HepG2 (cell line): ENCODE measurements around the gene PCSK6. TPM values are rescaled to one million over a fixed set of nuclear protein-coding genes. Genes with fewer than 3 reads are reported as not detected.

ENCODE experiments used
- ATM ChIP-seq: fragments of 450-650 bp; IDR thresholded peaks from 2 replicates; pipeline ENCODE4 v1.7.1; 2017; ENCODE audit warnings: mild to moderate bottlenecking, borderline replicate concordance
- CEBPG ChIP-seq: IDR thresholded peaks from 2 replicates; pipeline ENCODE4 v1.6.1; 2016
- FOSL1 ChIP-seq: sonication (generic); formaldehyde crosslinking; IDR thresholded peaks from 2 replicates; pipeline ENCODE4 v1.9.0; 2021; ENCODE audit warnings: missing genetic modification reagents, borderline replicate concordance
- KDM1A ChIP-seq: IDR thresholded peaks from 2 replicates; pipeline ENCODE4 v1.6.1; 2016; ENCODE audit warnings: missing compliant biosample characterization
- KDM2A ChIP-seq: sonication (generic); formaldehyde crosslinking; IDR thresholded peaks from 2 replicates; pipeline ENCODE4 v1.4.0; 2020; ENCODE audit warnings: low read depth, missing genetic modification reagents, borderline replicate concordance
- REXO4 ChIP-seq: sonication (generic); formaldehyde crosslinking; IDR thresholded peaks from 2 replicates; pipeline ENCODE4 v1.8.0; 2022; ENCODE audit warnings: missing genetic modification reagents, mild to moderate bottlenecking, borderline replicate concordance
- SIN3A ChIP-seq: IDR thresholded peaks from 2 replicates; pipeline ENCODE4 v1.6.1; 2011; ENCODE audit warnings: low read depth, mild to moderate bottlenecking, control low read depth, low read length, borderline replicate concordance
- SIX4 ChIP-seq: sonication (generic); formaldehyde crosslinking; IDR thresholded peaks from 2 replicates; pipeline ENCODE4 v1.4.0; 2020; ENCODE audit warnings: missing genetic modification reagents
- SMARCE1 ChIP-seq: fragments of 450-650 bp; IDR thresholded peaks from 2 replicates; pipeline ENCODE4 v1.6.1; 2017; ENCODE audit warnings: borderline replicate concordance
- SNAI1 ChIP-seq: sonication (generic); formaldehyde crosslinking; IDR thresholded peaks from 2 replicates; pipeline ENCODE4 v1.5.0; 2020; ENCODE audit warnings: mild to moderate bottlenecking, missing genetic modification reagents, borderline replicate concordance
- SNAPC2 ChIP-seq: sonication (generic); formaldehyde crosslinking; IDR thresholded peaks from 2 replicates; pipeline ENCODE4 v1.8.1; 2022; ENCODE audit warnings: mild to moderate bottlenecking, missing genetic modification reagents
- SRSF1 ChIP-seq: fragments of 200-400 bp; formaldehyde crosslinking; optimal IDR thresholded peaks from 2 replicates; pipeline ENCODE3; 2017; ENCODE audit warnings: mild to moderate bottlenecking, low read depth, low read length, moderate library complexity
- STAT5B ChIP-seq: sonication (generic); formaldehyde crosslinking; IDR thresholded peaks from 2 replicates; pipeline ENCODE4 v1.4.0; 2020; ENCODE audit warnings: missing genetic modification reagents
- ZKSCAN8 ChIP-seq: IDR thresholded peaks from 2 replicates; pipeline ENCODE4 v1.6.1; 2016; ENCODE audit warnings: borderline replicate concordance, missing genetic modification reagents, missing compliant biosample characterization
- ZNF296 ChIP-seq: sonication (generic); formaldehyde crosslinking; conservative IDR thresholded peaks from 2 replicates; pipeline ENCODE4 v1.5.0; 2020; ENCODE audit warnings: mild to moderate bottlenecking, missing genetic modification reagents
- ZNF530 ChIP-seq: sonication (generic); formaldehyde crosslinking; IDR thresholded peaks from 2 replicates; pipeline ENCODE4 v1.5.0; 2020; ENCODE audit warnings: low read depth, mild to moderate bottlenecking, missing genetic modification reagents
- ZNF546 ChIP-seq: sonication (generic); formaldehyde crosslinking; conservative IDR thresholded peaks from 2 replicates; pipeline ENCODE4 v1.8.1; 2023; ENCODE audit warnings: mild to moderate bottlenecking, missing genetic modification reagents
- ZNF605 ChIP-seq: sonication (generic); formaldehyde crosslinking; IDR thresholded peaks from 2 replicates; pipeline ENCODE4 v1.8.0; 2022; ENCODE audit warnings: mild to moderate bottlenecking, missing genetic modification reagents
- ZNF839 ChIP-seq: sonication (generic); formaldehyde crosslinking; IDR thresholded peaks from 2 replicates; pipeline ENCODE4 v1.4.0; 2020; ENCODE audit warnings: missing genetic modification reagents, mild to moderate bottlenecking, borderline replicate concordance
- ZSCAN22 ChIP-seq: sonication (generic); formaldehyde crosslinking; IDR thresholded peaks from 2 replicates; pipeline ENCODE4 v1.4.0; 2020; ENCODE audit warnings: mild to moderate bottlenecking, missing genetic modification reagents
- ZSCAN9 ChIP-seq: IDR thresholded peaks from 2 replicates; pipeline ENCODE4 v1.6.1; 2016; ENCODE audit warnings: borderline replicate concordance
- polyA plus RNA-seq, 8 experiments: library from polyadenylated mRNA; depleted of rRNA in 3 of 8; stranded (reverse) in 7 of 8; unstranded in 1 of 8; fragments of >200 nt; fragmentation: Illumina TruSeq in 4 of 8; extraction: Trizol in 4 of 8; gene quantifications; 2 replicates each; pipeline versions ENCODE4 v1.2.1 to v1.2.3, GENCODE V29; 2011 to 2016; ENCODE audit warnings: low read depth in 4 of 8, missing spikeins in 1 of 8, mixed read lengths in 1 of 8; ENCODE audit not compliant: insufficient read depth in 1 of 8
- total RNA-seq, 5 experiments: library from RNA; depleted of rRNA; stranded (reverse); fragments of >200 nt; fragmentation: Illumina TruSeq; extraction: Trizol; gene quantifications; 2 replicates each; pipeline ENCODE4 v1.2.3, GENCODE V29; 2016; ENCODE audit warnings: low read depth in 1 of 5
- TF ChIP-seq, protein P1 (sequence below): IDR thresholded peaks from 2 replicates; pipeline ENCODE4 v1.6.1; 2016; ENCODE audit warnings: missing compliant biosample characterization, missing genetic modification reagents, borderline replicate concordance
- TF ChIP-seq, protein P2 (sequence below): sonication (generic); formaldehyde crosslinking; conservative IDR thresholded peaks from 2 replicates; pipeline ENCODE4 v1.4.0; 2020; ENCODE audit warnings: mild to moderate bottlenecking, missing genetic modification reagents, moderate library complexity
- TF ChIP-seq, protein P3 (sequence below): sonication (generic); formaldehyde crosslinking; IDR thresholded peaks from 2 replicates; pipeline ENCODE4 v1.5.0; 2020; ENCODE audit warnings: missing genetic modification reagents, mild to moderate bottlenecking, borderline replicate concordance

The PCSK6 gene
- total and polyA plus RNA-seq, 2 of the 13 experiments (the other 11 are each of a cell fraction or from before 2014, with no cell fraction given) = 56.5 to 155 TPM

DNA sequence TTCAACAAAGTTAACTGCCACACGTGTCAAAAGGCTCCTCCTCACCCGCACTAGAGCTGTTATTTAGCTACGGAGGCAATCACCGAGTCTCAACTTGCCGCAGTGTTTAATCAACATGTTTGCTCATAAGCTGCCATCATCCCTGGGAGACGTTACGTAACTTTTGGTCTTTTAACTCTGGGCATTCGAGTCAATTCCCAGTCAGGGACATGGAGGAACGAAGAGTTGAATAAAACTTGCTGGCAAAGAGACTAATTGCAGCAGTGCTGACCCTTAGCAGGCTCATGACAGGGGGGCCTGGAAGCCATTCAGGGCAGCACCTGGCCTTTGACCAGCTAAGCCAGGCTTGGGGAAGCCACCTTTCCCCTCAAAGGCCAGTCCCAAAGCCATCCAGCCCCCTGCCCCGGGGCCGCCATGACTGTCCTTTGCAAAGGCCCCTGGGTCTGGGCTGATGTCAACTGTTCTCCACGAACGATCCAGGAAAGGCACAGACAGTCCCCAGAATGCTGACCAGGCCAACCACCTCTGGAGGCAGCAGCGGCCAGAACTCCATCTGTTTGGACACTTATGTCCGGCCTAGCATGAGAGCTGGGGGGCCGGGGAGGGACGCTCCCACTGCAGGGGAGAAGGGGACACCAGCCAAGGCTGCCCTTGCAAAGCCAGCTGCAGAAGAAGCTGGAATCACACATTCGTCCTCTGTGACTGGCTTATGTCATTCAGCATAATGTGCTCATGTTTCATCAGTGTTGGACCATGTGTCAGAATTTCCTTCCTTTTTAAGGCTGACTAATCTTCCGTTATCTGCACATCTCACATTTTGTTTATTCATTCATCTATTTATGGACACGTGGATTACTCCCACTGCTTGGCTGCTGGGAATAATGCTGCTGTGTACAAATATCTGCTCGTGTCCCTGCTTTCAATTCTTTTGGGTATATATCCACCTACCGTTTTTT is 43.7 kb downstream of the PCSK6 start (continued):
- TF ChIP-seq, protein P1, sequence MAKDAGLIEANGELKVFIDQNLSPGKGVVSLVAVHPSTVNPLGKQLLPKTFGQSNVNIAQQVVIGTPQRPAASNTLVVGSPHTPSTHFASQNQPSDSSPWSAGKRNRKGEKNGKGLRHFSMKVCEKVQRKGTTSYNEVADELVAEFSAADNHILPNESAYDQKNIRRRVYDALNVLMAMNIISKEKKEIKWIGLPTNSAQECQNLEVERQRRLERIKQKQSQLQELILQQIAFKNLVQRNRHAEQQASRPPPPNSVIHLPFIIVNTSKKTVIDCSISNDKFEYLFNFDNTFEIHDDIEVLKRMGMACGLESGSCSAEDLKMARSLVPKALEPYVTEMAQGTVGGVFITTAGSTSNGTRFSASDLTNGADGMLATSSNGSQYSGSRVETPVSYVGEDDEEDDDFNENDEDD = peak; percentile 38; the same call in 1 of the 2 replicates
- TF ChIP-seq, protein P2, sequence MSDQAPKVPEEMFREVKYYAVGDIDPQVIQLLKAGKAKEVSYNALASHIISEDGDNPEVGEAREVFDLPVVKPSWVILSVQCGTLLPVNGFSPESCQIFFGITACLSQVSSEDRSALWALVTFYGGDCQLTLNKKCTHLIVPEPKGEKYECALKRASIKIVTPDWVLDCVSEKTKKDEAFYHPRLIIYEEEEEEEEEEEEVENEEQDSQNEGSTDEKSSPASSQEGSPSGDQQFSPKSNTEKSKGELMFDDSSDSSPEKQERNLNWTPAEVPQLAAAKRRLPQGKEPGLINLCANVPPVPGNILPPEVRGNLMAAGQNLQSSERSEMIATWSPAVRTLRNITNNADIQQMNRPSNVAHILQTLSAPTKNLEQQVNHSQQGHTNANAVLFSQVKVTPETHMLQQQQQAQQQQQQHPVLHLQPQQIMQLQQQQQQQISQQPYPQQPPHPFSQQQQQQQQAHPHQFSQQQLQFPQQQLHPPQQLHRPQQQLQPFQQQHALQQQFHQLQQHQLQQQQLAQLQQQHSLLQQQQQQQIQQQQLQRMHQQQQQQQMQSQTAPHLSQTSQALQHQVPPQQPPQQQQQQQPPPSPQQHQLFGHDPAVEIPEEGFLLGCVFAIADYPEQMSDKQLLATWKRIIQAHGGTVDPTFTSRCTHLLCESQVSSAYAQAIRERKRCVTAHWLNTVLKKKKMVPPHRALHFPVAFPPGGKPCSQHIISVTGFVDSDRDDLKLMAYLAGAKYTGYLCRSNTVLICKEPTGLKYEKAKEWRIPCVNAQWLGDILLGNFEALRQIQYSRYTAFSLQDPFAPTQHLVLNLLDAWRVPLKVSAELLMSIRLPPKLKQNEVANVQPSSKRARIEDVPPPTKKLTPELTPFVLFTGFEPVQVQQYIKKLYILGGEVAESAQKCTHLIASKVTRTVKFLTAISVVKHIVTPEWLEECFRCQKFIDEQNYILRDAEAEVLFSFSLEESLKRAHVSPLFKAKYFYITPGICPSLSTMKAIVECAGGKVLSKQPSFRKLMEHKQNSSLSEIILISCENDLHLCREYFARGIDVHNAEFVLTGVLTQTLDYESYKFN = peak; percentile 84
- TF ChIP-seq REXO4 (CRISPR knock-in tag) (no peak), ZNF546 (CRISPR knock-in tag) (no peak), ZNF839 (no peak), SIN3A (no peak), ZSCAN9 (CRISPR knock-in tag) (peak; percentile 95; the same call in 1 of the 2 replicates), ZNF605 (CRISPR knock-in tag) (peak; percentile 50; the same call in 1 of the 2 replicates), KDM2A (no peak; the same call in 1 of the 2 replicates), KDM1A (no peak), SNAPC2 (no peak), SNAI1 (no peak), ZSCAN22 (no peak), STAT5B (CRISPR knock-in tag) (no peak; the same call in 1 of the 2 replicates), CEBPG (CRISPR knock-in tag) (peak; percentile 94), ZKSCAN8 (CRISPR knock-in tag) (peak; percentile 65; the same call in 1 of the 2 replicates), SMARCE1 (no peak), ZNF296 (CRISPR knock-in tag) (0 out of 2 replicates have a peak, but pooled peaks have one; percentile 70), SRSF1 (peak; percentile 39), ZNF530 (CRISPR knock-in tag) (no peak), ATM (no peak; the same call in 1 of the 2 replicates), FOSL1 (no peak), SIX4 (CRISPR knock-in tag) (peak; percentile 71; the same call in 1 of the 2 replicates)
- TF ChIP-seq, protein P3, sequence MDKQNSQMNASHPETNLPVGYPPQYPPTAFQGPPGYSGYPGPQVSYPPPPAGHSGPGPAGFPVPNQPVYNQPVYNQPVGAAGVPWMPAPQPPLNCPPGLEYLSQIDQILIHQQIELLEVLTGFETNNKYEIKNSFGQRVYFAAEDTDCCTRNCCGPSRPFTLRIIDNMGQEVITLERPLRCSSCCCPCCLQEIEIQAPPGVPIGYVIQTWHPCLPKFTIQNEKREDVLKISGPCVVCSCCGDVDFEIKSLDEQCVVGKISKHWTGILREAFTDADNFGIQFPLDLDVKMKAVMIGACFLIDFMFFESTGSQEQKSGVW = no peak
